ENCODE data around the gene MYO1B.

The MYO1B gene

GRCh38 chr2:191360918-191361317 is 115.7 kb downstream of the MYO1B start:
- H3K4me3 ChIP-seq (ENCODE audit: low read depth, low read length) = no peak overlapping the region
- TF ChIP-seq CTCF (IDR thresholded peaks at IDR 0.05; ENCODE audit: borderline replicate concordance, insufficient read depth, low read depth, low read length) = no peak

GRCh38 chr2:191362841-191363240 is 117.6 kb downstream of the MYO1B start:
- TF ChIP-seq CTCF (IDR thresholded peaks at IDR 0.05; ENCODE audit: borderline replicate concordance, insufficient read depth, low read depth, low read length) = no peak
- H3K4me3 ChIP-seq (ENCODE audit: low read depth, low read length) = no peak overlapping the region

GRCh38 chr2:191363267-191363666 is 118.1 kb downstream of the MYO1B start:
- TF ChIP-seq CTCF (IDR thresholded peaks at IDR 0.05; ENCODE audit: borderline replicate concordance, insufficient read depth, low read depth, low read length) = no peak
- no peak overlapping the region for H3K4me3 ChIP-seq (ENCODE audit: low read depth, low read length)

- TF ChIP-seq CTCF (IDR thresholded peaks at IDR 0.05; ENCODE audit: borderline replicate concordance, insufficient read depth, low read depth, low read length) = no peak
- no peak overlapping the region for H3K4me3 ChIP-seq (ENCODE audit: low read depth, low read length)
Observed at GRCh38 chr2:191365089-191365488, 119.9 kb downstream of the MYO1B start.

- no peak for TF ChIP-seq CTCF (IDR thresholded peaks at IDR 0.05; ENCODE audit: borderline replicate concordance, insufficient read depth, low read depth, low read length)
Observed at GRCh38 chr2:191366199-191366598, 121.0 kb downstream of the MYO1B start.

GRCh38 chr2:191369034-191369433 is 123.8 kb downstream of the MYO1B start:
- H3K4me3 ChIP-seq (ENCODE audit: low read depth, low read length) = no peak overlapping the region
- no peak for TF ChIP-seq CTCF (IDR thresholded peaks at IDR 0.05; ENCODE audit: borderline replicate concordance, insufficient read depth, low read depth, low read length)

More at GRCh38 chr2:191366199-191366598, 121.0 kb downstream of the MYO1B start:
- H3K4me3 ChIP-seq (ENCODE audit: low read depth, low read length) = no peak overlapping the region

GRCh38 chr2:191374366-191374765 is 129.2 kb downstream of the MYO1B start:
- TF ChIP-seq CTCF (IDR thresholded peaks at IDR 0.05; ENCODE audit: borderline replicate concordance, insufficient read depth, low read depth, low read length) = no peak

More at GRCh38 chr2:191374366-191374765, 129.2 kb downstream of the MYO1B start:
- no peak overlapping the region for H3K4me3 ChIP-seq (ENCODE audit: low read depth, low read length)
